Measurements from ENCODE around the gene ZNF17.

GRCh38 chr19:57374179-57374578 is 36.8 kb upstream of the ZNF17 start:
- no peak for TF ChIP-seq EZH2 (IDR thresholded peaks at IDR 0.05)
- TF ChIP-seq SP1 (IDR thresholded peaks at IDR 0.05; ENCODE audit: low read depth) = no peak
- TF ChIP-seq, protein P1, sequence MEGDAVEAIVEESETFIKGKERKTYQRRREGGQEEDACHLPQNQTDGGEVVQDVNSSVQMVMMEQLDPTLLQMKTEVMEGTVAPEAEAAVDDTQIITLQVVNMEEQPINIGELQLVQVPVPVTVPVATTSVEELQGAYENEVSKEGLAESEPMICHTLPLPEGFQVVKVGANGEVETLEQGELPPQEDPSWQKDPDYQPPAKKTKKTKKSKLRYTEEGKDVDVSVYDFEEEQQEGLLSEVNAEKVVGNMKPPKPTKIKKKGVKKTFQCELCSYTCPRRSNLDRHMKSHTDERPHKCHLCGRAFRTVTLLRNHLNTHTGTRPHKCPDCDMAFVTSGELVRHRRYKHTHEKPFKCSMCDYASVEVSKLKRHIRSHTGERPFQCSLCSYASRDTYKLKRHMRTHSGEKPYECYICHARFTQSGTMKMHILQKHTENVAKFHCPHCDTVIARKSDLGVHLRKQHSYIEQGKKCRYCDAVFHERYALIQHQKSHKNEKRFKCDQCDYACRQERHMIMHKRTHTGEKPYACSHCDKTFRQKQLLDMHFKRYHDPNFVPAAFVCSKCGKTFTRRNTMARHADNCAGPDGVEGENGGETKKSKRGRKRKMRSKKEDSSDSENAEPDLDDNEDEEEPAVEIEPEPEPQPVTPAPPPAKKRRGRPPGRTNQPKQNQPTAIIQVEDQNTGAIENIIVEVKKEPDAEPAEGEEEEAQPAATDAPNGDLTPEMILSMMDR (IDR thresholded peaks at IDR 0.05 in 2 of 3, conservative IDR thresholded peaks at IDR 0.05 in 1 of 3; ENCODE audit: borderline replicate concordance in 1 of 3, insufficient read depth in 1 of 3, low read depth in 2 of 3, low read length in 2 of 3) = no peak
- no peak for TF ChIP-seq FOSL1 (IDR thresholded peaks at IDR 0.05; ENCODE audit: low read depth)
- no peak for TF ChIP-seq ZFX (IDR thresholded peaks at IDR 0.05)
- TF ChIP-seq, protein P2, sequence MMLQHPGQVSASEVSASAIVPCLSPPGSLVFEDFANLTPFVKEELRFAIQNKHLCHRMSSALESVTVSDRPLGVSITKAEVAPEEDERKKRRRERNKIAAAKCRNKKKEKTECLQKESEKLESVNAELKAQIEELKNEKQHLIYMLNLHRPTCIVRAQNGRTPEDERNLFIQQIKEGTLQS (IDR thresholded peaks at IDR 0.05) = no peak
- no peak for TF ChIP-seq POLR2A (IDR thresholded peaks at IDR 0.05; ENCODE audit: borderline replicate concordance, extremely low read depth, insufficient read depth, insufficient read length)
- TF ChIP-seq SRF (IDR thresholded peaks at IDR 0.05; ENCODE audit: low read depth) = no peak
- TF ChIP-seq POLR2AphosphoS5 (IDR thresholded peaks at IDR 0.05; ENCODE audit: low read depth, low read length) = no peak
- TF ChIP-seq, protein P3, sequence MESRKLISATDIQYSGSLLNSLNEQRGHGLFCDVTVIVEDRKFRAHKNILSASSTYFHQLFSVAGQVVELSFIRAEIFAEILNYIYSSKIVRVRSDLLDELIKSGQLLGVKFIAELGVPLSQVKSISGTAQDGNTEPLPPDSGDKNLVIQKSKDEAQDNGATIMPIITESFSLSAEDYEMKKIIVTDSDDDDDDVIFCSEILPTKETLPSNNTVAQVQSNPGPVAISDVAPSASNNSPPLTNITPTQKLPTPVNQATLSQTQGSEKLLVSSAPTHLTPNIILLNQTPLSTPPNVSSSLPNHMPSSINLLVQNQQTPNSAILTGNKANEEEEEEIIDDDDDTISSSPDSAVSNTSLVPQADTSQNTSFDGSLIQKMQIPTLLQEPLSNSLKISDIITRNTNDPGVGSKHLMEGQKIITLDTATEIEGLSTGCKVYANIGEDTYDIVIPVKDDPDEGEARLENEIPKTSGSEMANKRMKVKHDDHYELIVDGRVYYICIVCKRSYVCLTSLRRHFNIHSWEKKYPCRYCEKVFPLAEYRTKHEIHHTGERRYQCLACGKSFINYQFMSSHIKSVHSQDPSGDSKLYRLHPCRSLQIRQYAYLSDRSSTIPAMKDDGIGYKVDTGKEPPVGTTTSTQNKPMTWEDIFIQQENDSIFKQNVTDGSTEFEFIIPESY (IDR thresholded peaks at IDR 0.05; ENCODE audit: extremely low read depth, insufficient replicate concordance, low read length) = no peak
- no peak for TF ChIP-seq REST (IDR thresholded peaks at IDR 0.05; ENCODE audit: low read depth)
- TF ChIP-seq ZNF274 (IDR thresholded peaks at IDR 0.05; ENCODE audit: low read depth, low read length) = no peak
- no peak for TF ChIP-seq CEBPB (IDR thresholded peaks at IDR 0.05; ENCODE audit: low read depth)
- no peak for TF ChIP-seq JUND (IDR thresholded peaks at IDR 0.05)

Data from HCT116 (cell line).